Heart left ventricle (tissue), 16 donors: ENCODE data around the gene LYPD6B. TPM values are rescaled to one million over a fixed set of nuclear protein-coding genes. Genes with fewer than 3 reads are reported as not detected.

ENCODE experiments used
- ATAC-seq, 4 donors: fragments of 200-7000 bp; cut with Tn5 transposase; one replicate each; pipeline ENCODE4 v1.9.1; 2020 to 2022; ENCODE audit warnings: moderate library complexity in 4 of 4, mild to moderate bottlenecking in 3 of 4, moderate number of reproducible peaks in 1 of 4
- DNase-seq, 5 donors: peaks; one replicate each; pipeline ENCODE4 v3.0.0-alpha.2; 2020
- H3K27ac ChIP-seq, 12 donors: fragments of 200-600 bp; sonication (generic) in 4 of 12; one replicate each; pipeline versions ENCODE4 v1.5.0 to v1.8.0; 2016 to 2022; ENCODE audit warnings: mild to moderate bottlenecking in 2 of 12
- H3K27me3 ChIP-seq, 9 donors: fragments of 200-600 bp; sonication (generic) in 2 of 9; one replicate each; pipeline versions ENCODE4 v1.5.1 to v1.8.0; 2016 to 2022; ENCODE audit warnings: mild to moderate bottlenecking in 3 of 9
- H3K36me3 ChIP-seq, 9 donors: fragments of 200-600 bp; sonication (generic) in 2 of 9; one replicate each; pipeline versions ENCODE4 v1.5.0 to v1.8.0; 2018 to 2022; ENCODE audit warnings: mild to moderate bottlenecking in 2 of 9
- H3K4me1 ChIP-seq, 12 donors: fragments of 200-600 bp; sonication (generic) in 4 of 12; one replicate each; pipeline versions ENCODE4 v1.5.0 to v1.8.0; 2016 to 2022; ENCODE audit warnings: mild to moderate bottlenecking in 3 of 12
- H3K4me3 ChIP-seq, 12 donors: fragments of 200-600 bp; sonication (generic) in 4 of 12; one replicate each; pipeline versions ENCODE4 v1.5.0 to v1.8.0; 2017 to 2022; ENCODE audit warnings: mild to moderate bottlenecking in 9 of 12, moderate library complexity in 4 of 12
- H3K9me3 ChIP-seq, 12 donors: fragments of 200-600 bp; sonication (generic) in 4 of 12; one replicate each; pipeline versions ENCODE4 v1.5.0 to v1.8.0; 2016 to 2022; ENCODE audit warnings: mild to moderate bottlenecking in 1 of 12
- POLR2A ChIP-seq, 2 donors: fragments of 450-650 bp; IDR thresholded peaks; one replicate each; pipeline ENCODE4 v1.6.1; 2017; ENCODE audit warnings: antibody characterized with exemption in 2 of 2, mild to moderate bottlenecking in 2 of 2, moderate library complexity in 2 of 2
- WGBS, 4 donors: extraction: QIAGEN DNeasy Blood & Tissue Kit in 2 of 4; methylation state at CpG; one replicate each; pipeline versions ENCODE4 v1.1.5 to v1.1.7; 2013 to 2018; 5-methylcytosine and 5-hydroxymethylcytosine counted together
- intact Hi-C, 10 donors: fragments of 100-400 bp; cut with DNase I; formaldehyde crosslinking; loops; one replicate each; pipeline versions ENCODE4 v1.11.1 to v1.14.2; 2022
- polyA plus RNA-seq, 2 donors: library from polyadenylated mRNA; stranded (reverse); fragments of 200-250 nt; gene quantifications; one replicate each; pipeline ENCODE4 v1.2.3, GENCODE V29; 2013
- total RNA-seq, 9 donors: library from RNA; depleted of rRNA in 2 of 9; stranded (reverse); fragments of >200 nt in 2 of 9; fragmentation: NEBNext Ultra II Directional in 3 of 9; extraction: Animal tissue kit (Norgen Biotek cat#: 25700) in 3 of 9; gene quantifications; one replicate each; pipeline versions ENCODE4 v1.1.0 to v1.2.4, GENCODE V29; 2016 to 2023
- TF ChIP-seq, protein P1 (sequence below), 12 donors: fragments of 200-600 bp; sonication (generic) in 4 of 12; IDR thresholded peaks; one replicate each; pipeline versions ENCODE4 v1.5.0 to v1.8.0; 2018 to 2022; ENCODE audit warnings: antibody characterized with exemption in 12 of 12, mild to moderate bottlenecking in 5 of 12
- donor health status: ischemic (EF 13 %, LVEDD 7.1; RV severe dilation, severe dysfunction).
- donor health status: healthy with polysubstance abuse.
- donor health status: DM: no; HTN: yes; CAD: no.
- donor health status: DM: no; HTN: no; CAD: no.
- donor health status: ischemic (EF 25% LVEDD 6.9; RV normal size, moderate dysfunction).
- donor health status: ischemic (EF 25% LVEDD 5.7; RV mildly dilated, moderate dysfunction).
- donor health status: healthy.
- donor health status: DM: yes; HTN: yes; CAD: no.
- donor health status: ischemic (EF 35%, LVEDD 5.7; RV mildly dilated, moderate dysfunction).
- donor health status: nonischemic (EF 11% LVEDD 7.7; RV severe dilation, severe dysfunction).
- donor health status: DM: yes; HTN: yes; CAD: no.
- donor health status: PGD.
- donor health status: ischemic (EF 29% LVEDD 5.4; RV normal size, mild dysfunction).
- donor health status: nonischemic (EF 23%, LVEDD 6.1; RV moderate dilation, normal function).

LYPD6B gene
- total and polyA plus RNA-seq, 11 donors: not detected

DNA sequence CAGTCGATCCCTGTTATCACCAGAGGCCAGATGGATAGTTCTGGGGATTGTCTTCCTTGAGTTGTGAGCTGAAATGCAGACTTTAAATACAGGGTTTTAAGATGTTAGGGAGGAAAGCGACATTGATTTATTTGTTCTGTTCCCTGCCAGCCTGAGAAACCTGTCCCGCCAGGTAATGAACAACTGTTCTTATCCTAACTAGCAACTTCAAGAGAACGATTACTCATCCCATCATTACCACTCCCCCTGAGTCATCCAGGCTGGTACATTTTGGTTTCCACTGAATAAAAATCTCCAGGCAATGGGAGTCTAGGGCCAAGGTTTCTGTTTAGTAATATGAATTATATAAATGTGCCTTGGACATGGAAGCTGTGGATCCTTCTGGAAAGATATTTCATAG lies 131.2 kb downstream of the LYPD6B start:
- intact Hi-C loops: no loop called here

GRCh38 chr2:149170156-149170555 lies 131.7 kb downstream of the LYPD6B start:
- no peak for ATAC-seq
- intact Hi-C loops: no loop called here
- Histone ChIP-seq H3K27me3 (no peaks in the 10 kb centered on the region), H3K9me3 (no peaks in the 10 kb centered on the region), H3K36me3 (no peaks in the 10 kb centered on the region), H3K4me3 (no peak overlapping the region), H3K4me1 (no peaks in the 10 kb centered on the region), H3K27ac (no peak overlapping the region)
- 57 to 75% (median 67%) methylated on average over 1 of the region's 1 CpG for whole genome bisulfite sequencing, 4 donors
- no peak for DNase-seq
- TF ChIP-seq, protein P1, sequence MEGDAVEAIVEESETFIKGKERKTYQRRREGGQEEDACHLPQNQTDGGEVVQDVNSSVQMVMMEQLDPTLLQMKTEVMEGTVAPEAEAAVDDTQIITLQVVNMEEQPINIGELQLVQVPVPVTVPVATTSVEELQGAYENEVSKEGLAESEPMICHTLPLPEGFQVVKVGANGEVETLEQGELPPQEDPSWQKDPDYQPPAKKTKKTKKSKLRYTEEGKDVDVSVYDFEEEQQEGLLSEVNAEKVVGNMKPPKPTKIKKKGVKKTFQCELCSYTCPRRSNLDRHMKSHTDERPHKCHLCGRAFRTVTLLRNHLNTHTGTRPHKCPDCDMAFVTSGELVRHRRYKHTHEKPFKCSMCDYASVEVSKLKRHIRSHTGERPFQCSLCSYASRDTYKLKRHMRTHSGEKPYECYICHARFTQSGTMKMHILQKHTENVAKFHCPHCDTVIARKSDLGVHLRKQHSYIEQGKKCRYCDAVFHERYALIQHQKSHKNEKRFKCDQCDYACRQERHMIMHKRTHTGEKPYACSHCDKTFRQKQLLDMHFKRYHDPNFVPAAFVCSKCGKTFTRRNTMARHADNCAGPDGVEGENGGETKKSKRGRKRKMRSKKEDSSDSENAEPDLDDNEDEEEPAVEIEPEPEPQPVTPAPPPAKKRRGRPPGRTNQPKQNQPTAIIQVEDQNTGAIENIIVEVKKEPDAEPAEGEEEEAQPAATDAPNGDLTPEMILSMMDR (IDR thresholded peaks at IDR 0.05): no peak
- TF ChIP-seq POLR2A (IDR thresholded peaks at IDR 0.05): no peak

More for the DNA sequence above, 131.2 kb downstream of the LYPD6B start:
- no peak for ATAC-seq
- H3K27ac ChIP-seq: no peak overlapping the region
- H3K9me3 ChIP-seq: no peaks in the 10 kb centered on the region
- no peaks in the 10 kb centered on the region for H3K27me3 ChIP-seq
- WGBS, 4 donors: 64 to 72% (median 70%) methylated on average over 4 of the region's 4 CpGs
- TF ChIP-seq, protein P1 (IDR thresholded peaks at IDR 0.05): no peak
- TF ChIP-seq POLR2A (IDR thresholded peaks at IDR 0.05): no peak
- no peaks in the 10 kb centered on the region for H3K36me3 ChIP-seq
- H3K4me3 ChIP-seq: no peak overlapping the region
- no peaks in the 10 kb centered on the region for H3K4me1 ChIP-seq
- no peak for DNase-seq

DNA sequence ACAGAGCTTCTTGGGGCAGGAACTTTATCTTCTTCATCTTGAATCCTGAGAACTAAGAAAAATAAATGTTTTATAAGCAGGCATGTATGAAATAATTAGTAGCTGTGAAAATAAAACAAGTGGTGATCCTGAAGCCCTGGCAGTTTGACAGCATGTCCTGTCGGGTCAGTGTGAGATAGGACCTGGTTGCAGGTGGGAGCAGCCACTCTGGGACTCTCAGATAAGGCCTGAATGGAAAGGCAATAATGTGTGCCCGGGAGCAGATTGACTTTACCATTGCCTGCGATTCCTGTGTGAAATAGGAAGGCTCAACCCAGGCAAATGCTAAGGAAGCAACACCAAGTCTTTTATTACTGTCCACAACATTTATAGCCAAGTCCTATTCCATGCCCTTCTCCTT lies 132.4 kb downstream of the LYPD6B start:
- TF ChIP-seq, protein P1 (IDR thresholded peaks at IDR 0.05): no peak
- no peak for TF ChIP-seq POLR2A (IDR thresholded peaks at IDR 0.05)
- WGBS, 4 donors: 34 to 44% (median 41%) methylated on average over 3 of the region's 3 CpGs
- ATAC-seq (no peak), DNase-seq (no peak)
- Histone ChIP-seq H3K27me3 (no peaks in the 10 kb centered on the region), H3K9me3 (no peaks in the 10 kb centered on the region), H3K4me1 (no peaks in the 10 kb centered on the region), H3K4me3 (no peak overlapping the region), H3K36me3 (no peaks in the 10 kb centered on the region), H3K27ac (no peak overlapping the region)
- intact Hi-C loops: no loop called here

DNA sequence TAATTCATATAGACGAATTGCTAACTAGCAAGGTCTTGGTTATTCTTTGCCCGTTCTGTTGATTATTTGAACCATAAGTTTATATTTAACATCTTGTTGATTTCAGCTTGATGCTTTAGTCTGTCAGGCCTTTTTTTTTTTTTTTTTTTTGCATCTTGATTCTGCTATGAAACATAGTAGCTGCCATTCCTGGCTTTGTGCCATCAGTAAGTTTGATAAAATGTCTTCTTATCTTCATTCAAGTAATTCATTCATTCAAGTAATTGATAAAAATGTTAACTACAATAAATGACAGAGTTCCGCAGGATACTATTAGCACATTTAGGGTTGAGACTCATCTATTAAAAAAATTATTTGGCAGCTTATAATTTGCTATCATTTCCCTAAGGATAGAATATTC lies 134.7 kb downstream of the LYPD6B start:
- WGBS, 4 donors: 70 to 85% (median 82%) methylated on average over 3 of the region's 3 CpGs
- Histone ChIP-seq H3K36me3 (no peaks in the 10 kb centered on the region), H3K27me3 (no peaks in the 10 kb centered on the region), H3K4me3 (no peak overlapping the region), H3K9me3 (no peaks in the 10 kb centered on the region), H3K27ac (no peak overlapping the region), H3K4me1 (no peaks in the 10 kb centered on the region)
- TF ChIP-seq POLR2A (IDR thresholded peaks at IDR 0.05): no peak
- TF ChIP-seq, protein P1 (IDR thresholded peaks at IDR 0.05): no peak
- intact Hi-C loops: no loop called here
- ATAC-seq (no peak), DNase-seq (no peak)
